GM23338 (cell line): ENCODE results near the gene ARL8B. TPM values are rescaled to one million over a fixed set of nuclear protein-coding genes. Genes with fewer than 3 reads are reported as not detected.

Source experiments
- ATAC-seq: fragments of 200-7000 bp; cut with Tn5 transposase; 3 replicates; pipeline ENCODE4 v1.9.1; 2020
- DNase-seq: peaks from one replicate; pipeline ENCODE4 v3.0.0-alpha.2; 2015; ENCODE audit warnings: low spot score
- H2AFZ ChIP-seq: fragments of 200-600 bp; sonication (generic); 2 replicates; pipeline ENCODE4 v1.8.0; 2016; ENCODE audit warnings: antibody characterized with exemption, mild to moderate bottlenecking, moderate library complexity
- H3F3A ChIP-seq: fragments of 200-600 bp; sonication (generic); replicated peaks from 2 replicates; pipeline ENCODE4 v1.8.0; 2017; ENCODE audit warnings: antibody characterized with exemption, mixed run types, low read depth
- H3K27ac ChIP-seq: fragments of 200-600 bp; sonication (generic); 2 replicates; pipeline ENCODE4 v1.6.1; 2016; ENCODE audit warnings: low read depth
- H3K27me3 ChIP-seq: fragments of 200-600 bp; sonication (generic); 2 replicates; pipeline ENCODE4 v1.8.0; 2016; ENCODE audit warnings: mild to moderate bottlenecking, mixed run types, moderate library complexity; ENCODE audit not compliant: insufficient read depth
- H3K36me3 ChIP-seq: fragments of 200-600 bp; sonication (generic); 2 replicates; pipeline ENCODE4 v1.8.0; 2016; ENCODE audit warnings: mild to moderate bottlenecking; ENCODE audit not compliant: insufficient read depth
- H3K4me1 ChIP-seq: fragments of 200-600 bp; sonication (generic); 2 replicates; pipeline ENCODE4 v1.8.0; 2016; ENCODE audit warnings: mild to moderate bottlenecking, moderate library complexity; ENCODE audit not compliant: insufficient read depth
- H3K4me2 ChIP-seq: fragments of 200-600 bp; sonication (generic); 2 replicates; pipeline ENCODE4 v1.7.1; 2017; ENCODE audit warnings: mixed run types
- H3K4me3 ChIP-seq: fragments of 200-600 bp; sonication (generic); 2 replicates; pipeline ENCODE4 v1.6.1; 2016; ENCODE audit warnings: mixed run types
- H3K79me2 ChIP-seq: fragments of 200-600 bp; sonication (generic); replicated peaks from 2 replicates; pipeline ENCODE4 v1.8.0; 2017; ENCODE audit warnings: mild to moderate bottlenecking; ENCODE audit not compliant: insufficient read depth
- H3K9me2 ChIP-seq: fragments of 200-600 bp; sonication (generic); 2 replicates; pipeline ENCODE4 v1.8.0; 2017; ENCODE audit not compliant: insufficient read depth
- H4K20me1 ChIP-seq: fragments of 200-600 bp; sonication (generic); replicated peaks from 2 replicates; pipeline ENCODE4 v1.8.0; 2017; ENCODE audit warnings: mild to moderate bottlenecking; ENCODE audit not compliant: insufficient read depth
- H3K27ac Mint-ChIP-seq: 2 replicates; pipeline ENCODE4 v1.8.0; 2020; ENCODE audit warnings: inconsistent platforms, mild to moderate bottlenecking, moderate library complexity, mixed read lengths
- H3K27me3 Mint-ChIP-seq: 3 replicates; pipeline ENCODE4 v1.8.0; 2022; ENCODE audit warnings: low read depth, mild to moderate bottlenecking, moderate library complexity, mixed read lengths, inconsistent platforms; ENCODE audit not compliant: insufficient read depth, poor library complexity
- H3K36me3 Mint-ChIP-seq: 3 replicates; pipeline ENCODE4 v1.8.0; 2021; ENCODE audit warnings: low read depth, mild to moderate bottlenecking, inconsistent platforms, moderate library complexity, mixed read lengths
- H3K4me1 Mint-ChIP-seq: 3 replicates; pipeline ENCODE4 v1.8.0; 2020; ENCODE audit warnings: mild to moderate bottlenecking, inconsistent platforms, mixed read lengths
- H3K4me3 Mint-ChIP-seq: 3 replicates; pipeline ENCODE4 v1.8.0; 2021; ENCODE audit warnings: moderate library complexity, mild to moderate bottlenecking, inconsistent platforms, mixed read lengths
- H3K9me3 Mint-ChIP-seq: 3 replicates; pipeline ENCODE4 v1.8.0; 2020; ENCODE audit warnings: moderate library complexity, mild to moderate bottlenecking, inconsistent platforms, mixed read lengths
- CREB1 ChIP-seq: fragments of 250-450 bp; sonication (Bioruptor Pico); IDR thresholded peaks from 2 replicates; pipeline ENCODE4 v1.5.0; 2020; ENCODE audit warnings: low read depth, mild to moderate bottlenecking, moderate library complexity
- EZH2 ChIP-seq: fragments of 200-600 bp; sonication (generic); IDR thresholded peaks from one replicate; pipeline ENCODE4 v1.8.0; 2017; ENCODE audit warnings: antibody characterized with exemption, mild to moderate bottlenecking, low read depth; ENCODE audit not compliant: unreplicated experiment
- EZH2phosphoT487 ChIP-seq: fragments of 200-600 bp; sonication (generic); IDR thresholded peaks from one replicate; pipeline ENCODE4 v1.8.1; 2018; ENCODE audit warnings: antibody characterized with exemption; ENCODE audit not compliant: unreplicated experiment
- JUNB ChIP-seq: IDR thresholded peaks from one replicate; pipeline ENCODE4 v1.6.1; 2016; ENCODE audit warnings: antibody characterized with exemption; ENCODE audit not compliant: unreplicated experiment
- ZNF114 ChIP-seq: fragments of 250-450 bp; sonication (Bioruptor Pico); IDR thresholded peaks from 2 replicates; pipeline ENCODE4 v1.5.0; 2020; ENCODE audit warnings: mild to moderate bottlenecking, moderate library complexity
- ZNF331 ChIP-seq: fragments of 250-450 bp; sonication (Bioruptor Pico); IDR thresholded peaks from 2 replicates; pipeline ENCODE4 v1.5.0; 2020; ENCODE audit warnings: low read depth, mild to moderate bottlenecking, moderate library complexity
- polyA plus RNA-seq: library from polyadenylated mRNA; unstranded; fragments of >200 nt; fragmentation: Nextera tagmentation; extraction: Ambion mirVana; gene quantifications from 2 replicates; pipeline ENCODE4 v1.2.1, GENCODE V29; 2016
- total RNA-seq: library from RNA; depleted of rRNA; stranded (reverse); fragments of >200 nt; shearing (Covaris generic); gene quantifications from 2 replicates; pipeline ENCODE4 v1.2.3, GENCODE V29; 2014
- TF ChIP-seq, protein P1 (sequence below): IDR thresholded peaks from one replicate; pipeline ENCODE4 v1.6.1; 2018; ENCODE audit warnings: antibody characterized with exemption; ENCODE audit not compliant: unreplicated experiment

ARL8B gene
- total and polyA plus RNA-seq, 2 experiments from 2014 or later: 25.5 to 40.8 TPM

DNA sequence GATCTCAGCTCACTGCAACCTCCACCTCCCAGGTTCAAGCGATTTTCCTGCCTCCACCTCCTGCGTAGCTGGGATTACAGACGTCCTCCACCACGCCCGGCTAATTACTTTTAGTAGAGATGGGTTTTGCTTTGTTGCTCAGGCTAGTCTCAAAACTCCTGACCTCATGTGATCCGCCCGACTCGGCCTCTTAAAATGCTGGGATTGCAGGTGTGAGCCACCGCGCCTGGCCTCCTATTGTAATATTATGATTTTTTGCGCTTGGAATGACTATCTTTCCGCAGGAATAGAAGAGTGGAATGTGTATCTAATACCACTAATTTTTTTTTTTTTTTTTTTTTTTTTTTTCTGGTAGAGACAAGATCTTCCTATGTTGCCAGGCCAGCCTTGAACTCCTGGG lies 1.8 kb downstream of the ARL8B start:
- peaks cover 10% of the 10 kb centered on the region for H3K4me1 ChIP-seq
- peak overlapping the region; percentile 56; the same call in 1 of the 2 replicates for H3K27ac Mint-ChIP-seq
- peak overlapping the region; percentile 54 for H3K4me3 Mint-ChIP-seq
- no peaks in the 10 kb centered on the region for H3K9me3 Mint-ChIP-seq
- peaks cover 19% of the 10 kb centered on the region for H4K20me1 ChIP-seq
- H3K27me3 ChIP-seq: no peaks in the 10 kb centered on the region
- peak overlapping the region; percentile 95 for H3K4me2 ChIP-seq
- no peak overlapping the region for H2AFZ ChIP-seq
- no peaks in the 10 kb centered on the region for H3F3A ChIP-seq
- H3K79me2 ChIP-seq: peaks cover 66% of the 10 kb centered on the region
- no peaks in the 10 kb centered on the region for H3K36me3 ChIP-seq
- no peak overlapping the region for H3K27ac ChIP-seq
- H3K4me3 ChIP-seq: peak overlapping the region; percentile 95
- DNase-seq (no peak), ATAC-seq (no peak)
- H3K27me3 Mint-ChIP-seq: peaks cover 4% of the 10 kb centered on the region
- no peak for TF ChIP-seq JUNB
- TF ChIP-seq ZNF114: no peak
- no peak for TF ChIP-seq ZNF331 (CRISPR knock-in tag)
- TF ChIP-seq EZH2phosphoT487: no peak
- no peak for TF ChIP-seq EZH2
- H3K9me2 ChIP-seq: no peaks in the 10 kb centered on the region
- no peaks in the 10 kb centered on the region for H3K36me3 Mint-ChIP-seq
- H3K4me1 Mint-ChIP-seq: peaks cover 12% of the 10 kb centered on the region

DNA sequence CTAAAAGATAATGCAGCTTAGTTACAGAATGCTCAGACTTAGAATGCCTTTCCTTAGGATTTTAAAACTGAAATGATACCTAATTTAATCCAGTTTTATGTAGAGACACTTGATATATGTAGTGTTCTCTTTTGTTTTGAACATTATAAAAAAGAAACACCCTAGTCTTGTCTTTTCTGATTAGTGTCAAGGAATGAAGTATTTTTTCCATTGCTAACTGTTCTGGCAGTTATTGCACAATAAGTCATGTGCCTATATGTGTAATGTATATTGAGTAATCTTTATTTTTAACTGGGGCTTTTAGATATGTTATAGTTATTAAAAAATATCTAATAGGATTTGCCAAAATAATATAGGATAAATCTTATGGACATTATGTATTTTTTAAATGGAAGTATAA lies 4.5 kb downstream of the ARL8B start:
- peaks cover 4% of the 10 kb centered on the region for H3K27me3 Mint-ChIP-seq
- no peak overlapping the region for H3K4me3 Mint-ChIP-seq
- Histone ChIP-seq H4K20me1 (peaks cover 19% of the 10 kb centered on the region), H3K27ac (no peak overlapping the region), H3K4me1 (peaks cover 10% of the 10 kb centered on the region), H3K4me3 (no peak overlapping the region), H3K27me3 (no peaks in the 10 kb centered on the region), H3F3A (no peaks in the 10 kb centered on the region), H3K4me2 (no peak overlapping the region), H2AFZ (no peak overlapping the region), H3K79me2 (peaks cover 93% of the 10 kb centered on the region), H3K9me2 (no peaks in the 10 kb centered on the region), H3K36me3 (no peaks in the 10 kb centered on the region)
- DNase-seq (no peak), ATAC-seq (no peak)
- no peaks in the 10 kb centered on the region for H3K9me3 Mint-ChIP-seq
- TF ChIP-seq EZH2: no peak
- H3K27ac Mint-ChIP-seq: no peak overlapping the region
- H3K36me3 Mint-ChIP-seq: no peaks in the 10 kb centered on the region
- peaks cover 12% of the 10 kb centered on the region for H3K4me1 Mint-ChIP-seq

DNA sequence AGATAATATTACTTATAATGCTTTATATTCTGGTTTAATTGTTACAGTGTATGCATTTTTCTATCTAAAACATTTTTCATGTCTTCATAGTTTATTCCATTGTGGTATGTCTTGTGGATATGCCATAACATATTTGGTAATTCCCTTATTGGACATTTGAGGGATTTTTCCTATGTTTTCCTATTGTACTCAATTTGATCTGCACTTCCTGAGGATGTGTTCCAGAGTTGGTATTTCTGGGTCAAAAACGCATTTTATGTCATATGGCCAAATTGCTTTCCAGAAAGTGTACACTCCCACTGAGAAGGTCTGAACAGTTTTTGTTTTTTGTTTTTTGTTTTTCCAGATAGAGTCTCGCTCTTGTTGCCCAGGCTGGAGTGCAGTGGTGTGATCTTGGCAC lies 6.8 kb downstream of the ARL8B start:
- H4K20me1 ChIP-seq: peaks cover 12% of the 10 kb centered on the region
- H3K79me2 ChIP-seq: peaks cover 100% of the 10 kb centered on the region
- Mint-ChIP-seq H3K4me1 (peaks cover 20% of the 10 kb centered on the region), H3K9me3 (no peaks in the 10 kb centered on the region; the same call in 2 of the 3 replicates), H3K27ac (no peak overlapping the region), H3K4me3 (no peak overlapping the region), H3K36me3 (no peaks in the 10 kb centered on the region), H3K27me3 (peaks cover 4% of the 10 kb centered on the region)
- no peak for DNase-seq
- H3K4me2 ChIP-seq: no peak overlapping the region
- peaks cover 16% of the 10 kb centered on the region for H3K4me1 ChIP-seq
- no peaks in the 10 kb centered on the region for H3K36me3 ChIP-seq
- H3K9me2 ChIP-seq: no peaks in the 10 kb centered on the region
- TF ChIP-seq, protein P1, sequence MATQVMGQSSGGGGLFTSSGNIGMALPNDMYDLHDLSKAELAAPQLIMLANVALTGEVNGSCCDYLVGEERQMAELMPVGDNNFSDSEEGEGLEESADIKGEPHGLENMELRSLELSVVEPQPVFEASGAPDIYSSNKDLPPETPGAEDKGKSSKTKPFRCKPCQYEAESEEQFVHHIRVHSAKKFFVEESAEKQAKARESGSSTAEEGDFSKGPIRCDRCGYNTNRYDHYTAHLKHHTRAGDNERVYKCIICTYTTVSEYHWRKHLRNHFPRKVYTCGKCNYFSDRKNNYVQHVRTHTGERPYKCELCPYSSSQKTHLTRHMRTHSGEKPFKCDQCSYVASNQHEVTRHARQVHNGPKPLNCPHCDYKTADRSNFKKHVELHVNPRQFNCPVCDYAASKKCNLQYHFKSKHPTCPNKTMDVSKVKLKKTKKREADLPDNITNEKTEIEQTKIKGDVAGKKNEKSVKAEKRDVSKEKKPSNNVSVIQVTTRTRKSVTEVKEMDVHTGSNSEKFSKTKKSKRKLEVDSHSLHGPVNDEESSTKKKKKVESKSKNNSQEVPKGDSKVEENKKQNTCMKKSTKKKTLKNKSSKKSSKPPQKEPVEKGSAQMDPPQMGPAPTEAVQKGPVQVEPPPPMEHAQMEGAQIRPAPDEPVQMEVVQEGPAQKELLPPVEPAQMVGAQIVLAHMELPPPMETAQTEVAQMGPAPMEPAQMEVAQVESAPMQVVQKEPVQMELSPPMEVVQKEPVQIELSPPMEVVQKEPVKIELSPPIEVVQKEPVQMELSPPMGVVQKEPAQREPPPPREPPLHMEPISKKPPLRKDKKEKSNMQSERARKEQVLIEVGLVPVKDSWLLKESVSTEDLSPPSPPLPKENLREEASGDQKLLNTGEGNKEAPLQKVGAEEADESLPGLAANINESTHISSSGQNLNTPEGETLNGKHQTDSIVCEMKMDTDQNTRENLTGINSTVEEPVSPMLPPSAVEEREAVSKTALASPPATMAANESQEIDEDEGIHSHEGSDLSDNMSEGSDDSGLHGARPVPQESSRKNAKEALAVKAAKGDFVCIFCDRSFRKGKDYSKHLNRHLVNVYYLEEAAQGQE: no peak
- no peak for TF ChIP-seq CREB1 (CRISPR knock-in tag)
- TF ChIP-seq EZH2: no peak
- TF ChIP-seq ZNF114: no peak
- no peak for TF ChIP-seq ZNF331 (CRISPR knock-in tag)
- H3K27ac ChIP-seq: no peak overlapping the region
- H3K4me3 ChIP-seq: no peak overlapping the region
- H3F3A ChIP-seq: no peaks in the 10 kb centered on the region
- ATAC-seq: no peak
- no peaks in the 10 kb centered on the region for H3K27me3 ChIP-seq
- H2AFZ ChIP-seq: no peak overlapping the region
